H54 (cell line): ENCODE measurements around the gene MAP3K13.
"Not testable (repeated sequence)": the region's sequence is repeated elsewhere in the genome, so short reads cannot be mapped to it uniquely, and the experiment has no call there.

ENCODE experiments used
- DNase-seq: peaks from one replicate; pipeline ENCODE4 v3.0.0; 2011; ENCODE audit warnings: low spot score, mixed read lengths; ENCODE audit not compliant: insufficient read length
- FAIRE-seq: peaks from 3 replicates; lab custom pipeline; 2011; peaks lifted over from hg19 to GRCh38; lab: Jason Lieb, UNC
- POLR2A ChIP-seq: IDR thresholded peaks from 2 replicates; pipeline ENCODE4 v1.6.1; 2011; ENCODE audit warnings: low read depth, mild to moderate bottlenecking, low read length

Gene MAP3K13

GRCh38 chr3:185423178-185423577 lies 60.2 kb downstream of the MAP3K13 start:
- TF ChIP-seq POLR2A, result no peak
- FAIRE-seq (peak; percentile 96), DNase-seq (peak; percentile 13)

- no peak for TF ChIP-seq POLR2A
- DNase-seq (no peak), FAIRE-seq (no peak)
Observed at GRCh38 chr3:185424435-185424834, 61.5 kb downstream of the MAP3K13 start.

GRCh38 chr3:185430375-185430774 lies 67.4 kb downstream of the MAP3K13 start:
- no peak for FAIRE-seq
- no peak for TF ChIP-seq POLR2A

GRCh38 chr3:185439745-185440466 lies 77.0 kb downstream of the MAP3K13 start:
- TF ChIP-seq POLR2A, result no peak
- FAIRE-seq, result peak; percentile 43
- DNase-seq, result no peak

More at GRCh38 chr3:185430375-185430774, 67.4 kb downstream of the MAP3K13 start:
- DNase-seq, result no peak

- no peak for FAIRE-seq
- TF ChIP-seq POLR2A, result no peak
- no peak for DNase-seq
Observed at GRCh38 chr3:185442031-185442430, 79.1 kb downstream of the MAP3K13 start.

- DNase-seq (no peak), FAIRE-seq (no peak)
- no peak for TF ChIP-seq POLR2A
Observed at GRCh38 chr3:185444329-185444728, 81.4 kb downstream of the MAP3K13 start.

- no peak for TF ChIP-seq POLR2A
- peak; percentile 61 for FAIRE-seq
- no peak for DNase-seq
Observed at GRCh38 chr3:185448107-185448506, 85.2 kb downstream of the MAP3K13 start.

- FAIRE-seq, DNase-seq: not testable (repeated sequence)
Observed at GRCh38 chr3:185451432-185451831, 88.5 kb downstream of the MAP3K13 start.

GRCh38 chr3:185457376-185457775 lies 94.4 kb downstream of the MAP3K13 start:
- DNase-seq (no peak), FAIRE-seq (no peak)
- TF ChIP-seq POLR2A, result no peak

- DNase-seq (no peak), FAIRE-seq (no peak)
- TF ChIP-seq POLR2A, result no peak
Observed at GRCh38 chr3:185460309-185460708, 97.4 kb downstream of the MAP3K13 start.

- peak; percentile 20 for DNase-seq
- peak; percentile 96 for FAIRE-seq
Observed at GRCh38 chr3:185460719-185461350, 97.9 kb downstream of the MAP3K13 start.

GRCh38 chr3:185465471-185465870 lies 102.5 kb downstream of the MAP3K13 start:
- DNase-seq (no peak), FAIRE-seq (no peak)
- no peak for TF ChIP-seq POLR2A

More at GRCh38 chr3:185460719-185461350, 97.9 kb downstream of the MAP3K13 start:
- no peak for TF ChIP-seq POLR2A

GRCh38 chr3:185466123-185466522 lies 103.2 kb downstream of the MAP3K13 start:
- not testable (repeated sequence) for DNase-seq, FAIRE-seq

- FAIRE-seq (no peak), DNase-seq (no peak)
- TF ChIP-seq POLR2A, result no peak
Observed at GRCh38 chr3:185469542-185469941, 106.6 kb downstream of the MAP3K13 start.

GRCh38 chr3:185470323-185470722 lies 107.4 kb downstream of the MAP3K13 start:
- no peak for TF ChIP-seq POLR2A
- DNase-seq, result no peak
- no peak for FAIRE-seq
